ENCODE data around the gene ABCC3.
A peak's percentile ranks its signal among the peaks of the same experiment; 100 is the strongest.

Gene ABCC3

DNA sequence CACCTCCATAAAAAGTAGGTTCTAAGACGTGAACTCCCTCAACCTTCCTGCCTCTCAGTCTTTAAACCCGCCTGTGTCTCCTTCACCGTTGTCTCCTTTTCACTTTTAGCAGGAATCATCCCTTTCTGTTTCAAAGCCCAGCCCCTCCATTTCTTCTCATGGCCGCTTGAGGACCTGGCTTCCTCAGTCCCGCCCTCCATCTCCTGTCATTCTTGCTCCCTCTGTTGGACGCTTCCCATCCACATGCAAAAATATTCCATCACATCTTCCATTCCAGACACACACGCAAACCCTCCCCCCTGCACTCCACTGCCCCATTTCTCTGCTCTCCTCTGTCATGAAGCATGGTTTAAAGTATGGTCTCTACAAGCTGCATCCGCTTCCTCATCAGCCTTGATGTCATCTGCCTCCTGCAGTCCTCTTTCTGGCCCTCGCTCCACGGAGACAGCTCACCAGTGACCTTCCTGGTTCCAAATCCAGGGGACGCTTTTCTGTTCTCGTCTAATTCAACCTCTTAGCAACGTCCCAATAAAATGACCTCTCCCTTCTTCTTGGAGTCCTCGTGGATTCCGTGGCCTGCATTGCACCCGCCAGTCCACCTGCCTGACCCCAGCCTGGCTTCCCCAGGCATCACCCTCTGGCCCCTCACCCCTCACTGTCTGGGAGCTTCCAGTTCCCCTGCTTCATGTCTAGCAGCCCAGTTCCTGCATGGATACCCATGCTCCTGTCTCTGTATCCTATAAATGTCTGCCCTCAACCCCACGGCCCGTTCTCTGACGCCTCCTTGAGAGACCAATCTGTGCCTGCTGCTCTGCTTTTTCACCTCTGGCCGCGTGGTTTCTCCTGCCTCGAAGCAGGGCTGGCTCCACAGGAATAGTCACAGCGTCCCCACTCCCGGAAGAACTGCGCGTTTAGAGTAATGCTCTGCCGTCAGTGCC lies 46.9 kb downstream of the ABCC3 start:
- DNase-seq (ENCODE audit: low read depth), result peak; percentile 89
- H3K4me3 ChIP-seq (ENCODE audit: low read depth, low read length), result no peak overlapping the region
- TF ChIP-seq, protein P1, sequence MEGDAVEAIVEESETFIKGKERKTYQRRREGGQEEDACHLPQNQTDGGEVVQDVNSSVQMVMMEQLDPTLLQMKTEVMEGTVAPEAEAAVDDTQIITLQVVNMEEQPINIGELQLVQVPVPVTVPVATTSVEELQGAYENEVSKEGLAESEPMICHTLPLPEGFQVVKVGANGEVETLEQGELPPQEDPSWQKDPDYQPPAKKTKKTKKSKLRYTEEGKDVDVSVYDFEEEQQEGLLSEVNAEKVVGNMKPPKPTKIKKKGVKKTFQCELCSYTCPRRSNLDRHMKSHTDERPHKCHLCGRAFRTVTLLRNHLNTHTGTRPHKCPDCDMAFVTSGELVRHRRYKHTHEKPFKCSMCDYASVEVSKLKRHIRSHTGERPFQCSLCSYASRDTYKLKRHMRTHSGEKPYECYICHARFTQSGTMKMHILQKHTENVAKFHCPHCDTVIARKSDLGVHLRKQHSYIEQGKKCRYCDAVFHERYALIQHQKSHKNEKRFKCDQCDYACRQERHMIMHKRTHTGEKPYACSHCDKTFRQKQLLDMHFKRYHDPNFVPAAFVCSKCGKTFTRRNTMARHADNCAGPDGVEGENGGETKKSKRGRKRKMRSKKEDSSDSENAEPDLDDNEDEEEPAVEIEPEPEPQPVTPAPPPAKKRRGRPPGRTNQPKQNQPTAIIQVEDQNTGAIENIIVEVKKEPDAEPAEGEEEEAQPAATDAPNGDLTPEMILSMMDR (conservative IDR thresholded peaks at IDR 0.05; ENCODE audit: low read depth, low read length), result peak; percentile 83

DNA sequence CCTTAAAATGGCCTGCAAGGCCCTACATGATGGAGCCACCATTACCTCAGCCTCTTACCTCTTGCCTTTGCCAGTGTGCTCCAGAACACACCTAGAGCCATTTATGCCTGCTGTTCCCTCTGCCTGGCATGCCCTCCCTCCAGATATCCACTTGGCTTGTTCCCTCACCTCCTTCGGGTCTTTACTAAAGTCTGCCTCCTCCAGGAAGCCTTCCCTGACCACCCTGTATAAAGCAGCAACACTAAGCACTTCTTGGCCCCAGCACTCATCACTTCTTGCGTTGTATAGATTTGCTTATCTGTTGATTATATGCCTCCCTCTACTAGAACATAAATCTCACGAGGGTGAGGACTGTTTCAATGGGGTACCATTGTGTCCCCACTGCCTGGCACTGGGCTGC lies 47.8 kb downstream of the ABCC3 start:
- DNase-seq (ENCODE audit: low read depth), result no peak
- TF ChIP-seq, protein P1 (conservative IDR thresholded peaks at IDR 0.05; ENCODE audit: low read depth, low read length), result no peak
- no peak overlapping the region for H3K4me3 ChIP-seq (ENCODE audit: low read depth, low read length)

DNA sequence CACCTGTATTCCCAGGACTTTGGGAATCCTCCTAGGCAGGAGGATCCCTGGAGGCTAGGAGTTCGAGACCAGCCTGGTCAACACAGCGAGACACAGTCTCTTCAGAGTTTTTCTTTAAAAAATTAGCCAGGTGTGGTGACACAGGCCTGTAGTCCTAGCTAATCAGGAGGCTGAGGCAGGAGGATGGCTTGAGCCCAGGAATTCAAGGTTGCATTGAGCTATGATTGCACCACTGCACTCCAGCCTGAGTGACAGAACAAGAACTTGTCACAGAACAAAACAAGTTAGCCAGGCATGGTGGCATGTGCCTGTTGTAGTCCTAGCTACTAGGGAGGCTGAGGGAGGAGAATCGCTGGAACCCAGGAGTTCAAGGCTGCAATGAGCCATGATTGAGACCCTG lies 48.3 kb downstream of the ABCC3 start:
- TF ChIP-seq, protein P1 (conservative IDR thresholded peaks at IDR 0.05; ENCODE audit: low read depth, low read length), result no peak
- no peak for DNase-seq (ENCODE audit: low read depth)
- H3K4me3 ChIP-seq (ENCODE audit: low read depth, low read length), result no peak overlapping the region

DNA sequence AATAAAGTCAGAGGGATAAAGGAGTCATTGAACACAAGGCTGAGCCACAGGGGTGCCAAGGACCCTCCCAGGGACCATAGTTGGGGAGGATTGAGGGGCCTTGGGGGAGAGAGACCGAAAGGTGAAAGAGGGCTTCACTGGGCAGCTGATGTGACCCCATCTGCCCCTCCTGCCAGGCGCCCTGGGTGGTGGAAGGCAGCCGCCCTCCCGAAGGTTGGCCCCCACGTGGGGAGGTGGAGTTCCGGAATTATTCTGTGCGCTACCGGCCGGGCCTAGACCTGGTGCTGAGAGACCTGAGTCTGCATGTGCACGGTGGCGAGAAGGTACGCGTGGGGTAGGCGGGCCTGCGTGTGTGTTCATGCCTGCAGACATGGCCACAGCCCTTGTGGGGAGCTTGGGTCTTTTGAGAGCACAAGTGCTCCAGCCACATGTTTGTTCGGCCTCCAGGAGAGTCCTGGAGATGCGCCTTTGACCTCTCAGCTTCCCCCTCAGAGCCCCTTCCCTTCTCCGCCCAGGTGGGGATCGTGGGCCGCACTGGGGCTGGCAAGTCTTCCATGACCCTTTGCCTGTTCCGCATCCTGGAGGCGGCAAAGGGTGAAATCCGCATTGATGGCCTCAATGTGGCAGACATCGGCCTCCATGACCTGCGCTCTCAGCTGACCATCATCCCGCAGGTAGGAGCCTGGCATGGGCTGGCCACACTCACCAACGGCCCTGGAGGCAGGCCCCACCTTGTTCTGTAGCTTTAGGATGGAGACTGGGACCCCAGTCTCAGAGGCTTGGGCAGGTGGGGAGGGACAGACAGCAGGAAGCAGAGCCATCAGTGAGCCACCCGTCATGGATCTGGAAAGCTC lies 49.0 kb downstream of the ABCC3 start:
- no peak overlapping the region for H3K4me3 ChIP-seq (ENCODE audit: low read depth, low read length)
- no peak for DNase-seq (ENCODE audit: low read depth)
- TF ChIP-seq, protein P1 (conservative IDR thresholded peaks at IDR 0.05; ENCODE audit: low read depth, low read length), result no peak

DNA sequence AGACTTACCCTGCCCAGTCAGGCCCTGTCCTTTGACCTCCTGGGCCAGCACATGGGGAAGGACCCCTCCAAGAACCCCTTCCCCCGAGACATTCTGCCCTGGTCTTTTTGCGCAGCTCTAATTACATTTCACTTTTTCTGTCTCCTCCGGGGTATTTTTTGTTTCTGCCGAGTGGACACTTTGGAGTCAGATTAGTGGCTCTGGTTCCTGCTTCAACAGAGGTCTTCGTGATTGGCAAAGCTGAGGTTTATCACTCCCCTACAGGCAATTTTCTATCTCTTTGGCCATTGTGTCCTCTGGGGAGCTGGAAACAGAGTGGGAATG lies 49.6 kb downstream of the ABCC3 start:
- no peak overlapping the region for H3K4me3 ChIP-seq (ENCODE audit: low read depth, low read length)
- DNase-seq (ENCODE audit: low read depth), result no peak
- TF ChIP-seq, protein P1 (conservative IDR thresholded peaks at IDR 0.05; ENCODE audit: low read depth, low read length), result no peak

DNA sequence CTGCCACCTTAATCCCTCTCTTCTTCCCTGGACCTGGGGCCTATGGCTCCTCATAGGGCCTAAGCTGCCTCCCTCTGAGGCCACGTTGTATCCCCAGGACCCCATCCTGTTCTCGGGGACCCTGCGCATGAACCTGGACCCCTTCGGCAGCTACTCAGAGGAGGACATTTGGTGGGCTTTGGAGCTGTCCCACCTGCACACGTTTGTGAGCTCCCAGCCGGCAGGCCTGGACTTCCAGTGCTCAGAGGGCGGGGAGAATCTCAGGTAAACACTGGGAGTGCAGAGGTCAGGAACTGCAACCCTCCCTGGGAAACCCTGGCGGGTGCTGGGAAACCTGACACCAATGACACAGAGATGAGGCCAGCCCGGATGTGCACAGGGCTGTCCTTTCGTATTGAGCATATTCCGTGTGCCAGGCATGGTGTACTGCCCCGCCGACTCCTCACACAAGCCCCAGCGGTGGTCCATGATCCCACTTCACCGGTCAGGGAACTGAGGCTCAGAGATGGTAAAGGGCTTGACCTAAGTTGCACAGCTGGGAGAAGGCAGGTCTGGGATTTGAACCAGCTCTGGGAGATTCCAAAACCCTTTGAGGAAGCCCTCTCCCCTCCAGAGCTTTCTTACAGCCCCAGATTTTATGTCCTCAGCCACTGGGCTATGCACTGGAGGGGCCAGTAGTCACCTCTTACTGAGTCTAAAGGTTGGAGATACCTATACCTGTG lies 50.1 kb downstream of the ABCC3 start:
- H3K4me3 ChIP-seq (ENCODE audit: low read depth, low read length), result no peak overlapping the region
- DNase-seq (ENCODE audit: low read depth), result no peak
- TF ChIP-seq, protein P1 (conservative IDR thresholded peaks at IDR 0.05; ENCODE audit: low read depth, low read length), result no peak

All from choroid plexus epithelial cell (primary cell).